HL-60 (cell line): ENCODE results near the gene FREM2.

Source experiments
- DNase-seq, 2 experiments: peaks; one replicate each; pipeline ENCODE4 v3.0.0-alpha.2; 2010 to 2020; ENCODE audit warnings: low read depth in 1 of 2, low spot score in 1 of 2
- H3K27ac ChIP-seq: fragments of 250-450 bp; sonication (Bioruptor Pico); replicated peaks from 2 replicates; pipeline ENCODE4 v1.5.1; 2020; ENCODE audit warnings: mild to moderate bottlenecking, moderate library complexity
- H3K27me3 ChIP-seq: fragments of 250-450 bp; sonication (Bioruptor Pico); 2 replicates; pipeline ENCODE4 v1.5.1; 2021; ENCODE audit warnings: mild to moderate bottlenecking, moderate library complexity; ENCODE audit not compliant: insufficient read depth, poor library complexity, severe bottlenecking
- H3K4me3 ChIP-seq: replicated peaks from 2 replicates; pipeline ENCODE4 v1.5.1; 2011; ENCODE audit warnings: mild to moderate bottlenecking, control low read depth, low read length; ENCODE audit not compliant: insufficient read depth
- GABPA ChIP-seq: IDR thresholded peaks from 2 replicates; pipeline ENCODE4 v1.6.1; 2012; ENCODE audit warnings: low read depth
- POLR2AphosphoS5 ChIP-seq: IDR thresholded peaks from 2 replicates; pipeline ENCODE4 v1.6.1; 2012; ENCODE audit warnings: low read depth
- SPI1 ChIP-seq: IDR thresholded peaks from 2 replicates; pipeline ENCODE4 v1.6.1; 2012; ENCODE audit warnings: low read depth, mild to moderate bottlenecking, borderline replicate concordance
- TF ChIP-seq, protein P1 (sequence below): IDR thresholded peaks from 2 replicates; pipeline ENCODE4 v1.6.1; 2012; ENCODE audit warnings: low read depth; ENCODE audit not compliant: insufficient replicate concordance
- TF ChIP-seq, protein P2 (sequence below): IDR thresholded peaks from one replicate; pipeline ENCODE4 v1.5.1; 2011; ENCODE audit warnings: low read length, control low read depth, inconsistent platforms; ENCODE audit not compliant: insufficient read depth

Gene FREM2

DNA sequence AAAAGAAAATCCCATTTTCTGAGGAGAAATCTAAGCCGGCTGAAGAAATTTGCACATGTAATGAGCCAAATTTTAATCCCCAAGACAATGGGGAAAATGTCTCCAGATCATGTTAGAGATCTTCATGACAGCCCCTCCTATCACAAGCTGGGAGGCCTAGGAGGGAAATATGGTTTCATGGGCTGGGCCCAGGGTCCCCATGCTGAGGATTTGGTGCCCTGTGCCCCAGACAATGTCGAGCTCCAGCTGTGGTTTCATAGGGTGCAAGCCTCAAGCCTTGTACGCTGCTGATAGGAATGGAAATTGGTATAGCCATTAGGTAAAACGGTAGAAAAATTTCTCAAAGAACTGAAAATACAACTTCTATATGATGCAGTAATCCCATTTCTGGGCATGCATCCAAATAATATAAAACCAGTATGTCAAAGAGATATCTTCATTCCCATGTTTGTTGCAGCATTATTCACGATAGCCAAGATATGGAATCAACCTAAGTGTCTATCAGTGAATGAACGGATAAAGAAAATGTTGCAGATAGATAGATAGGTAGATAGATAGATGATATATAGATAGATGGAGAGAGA is 19.3 kb upstream of the FREM2 start:
- H3K27ac ChIP-seq, result no peak overlapping the region
- no peaks in the 10 kb centered on the region for H3K27me3 ChIP-seq
- no peak for DNase-seq
- TF ChIP-seq, protein P1, sequence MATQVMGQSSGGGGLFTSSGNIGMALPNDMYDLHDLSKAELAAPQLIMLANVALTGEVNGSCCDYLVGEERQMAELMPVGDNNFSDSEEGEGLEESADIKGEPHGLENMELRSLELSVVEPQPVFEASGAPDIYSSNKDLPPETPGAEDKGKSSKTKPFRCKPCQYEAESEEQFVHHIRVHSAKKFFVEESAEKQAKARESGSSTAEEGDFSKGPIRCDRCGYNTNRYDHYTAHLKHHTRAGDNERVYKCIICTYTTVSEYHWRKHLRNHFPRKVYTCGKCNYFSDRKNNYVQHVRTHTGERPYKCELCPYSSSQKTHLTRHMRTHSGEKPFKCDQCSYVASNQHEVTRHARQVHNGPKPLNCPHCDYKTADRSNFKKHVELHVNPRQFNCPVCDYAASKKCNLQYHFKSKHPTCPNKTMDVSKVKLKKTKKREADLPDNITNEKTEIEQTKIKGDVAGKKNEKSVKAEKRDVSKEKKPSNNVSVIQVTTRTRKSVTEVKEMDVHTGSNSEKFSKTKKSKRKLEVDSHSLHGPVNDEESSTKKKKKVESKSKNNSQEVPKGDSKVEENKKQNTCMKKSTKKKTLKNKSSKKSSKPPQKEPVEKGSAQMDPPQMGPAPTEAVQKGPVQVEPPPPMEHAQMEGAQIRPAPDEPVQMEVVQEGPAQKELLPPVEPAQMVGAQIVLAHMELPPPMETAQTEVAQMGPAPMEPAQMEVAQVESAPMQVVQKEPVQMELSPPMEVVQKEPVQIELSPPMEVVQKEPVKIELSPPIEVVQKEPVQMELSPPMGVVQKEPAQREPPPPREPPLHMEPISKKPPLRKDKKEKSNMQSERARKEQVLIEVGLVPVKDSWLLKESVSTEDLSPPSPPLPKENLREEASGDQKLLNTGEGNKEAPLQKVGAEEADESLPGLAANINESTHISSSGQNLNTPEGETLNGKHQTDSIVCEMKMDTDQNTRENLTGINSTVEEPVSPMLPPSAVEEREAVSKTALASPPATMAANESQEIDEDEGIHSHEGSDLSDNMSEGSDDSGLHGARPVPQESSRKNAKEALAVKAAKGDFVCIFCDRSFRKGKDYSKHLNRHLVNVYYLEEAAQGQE, result no peak
- TF ChIP-seq, protein P2, sequence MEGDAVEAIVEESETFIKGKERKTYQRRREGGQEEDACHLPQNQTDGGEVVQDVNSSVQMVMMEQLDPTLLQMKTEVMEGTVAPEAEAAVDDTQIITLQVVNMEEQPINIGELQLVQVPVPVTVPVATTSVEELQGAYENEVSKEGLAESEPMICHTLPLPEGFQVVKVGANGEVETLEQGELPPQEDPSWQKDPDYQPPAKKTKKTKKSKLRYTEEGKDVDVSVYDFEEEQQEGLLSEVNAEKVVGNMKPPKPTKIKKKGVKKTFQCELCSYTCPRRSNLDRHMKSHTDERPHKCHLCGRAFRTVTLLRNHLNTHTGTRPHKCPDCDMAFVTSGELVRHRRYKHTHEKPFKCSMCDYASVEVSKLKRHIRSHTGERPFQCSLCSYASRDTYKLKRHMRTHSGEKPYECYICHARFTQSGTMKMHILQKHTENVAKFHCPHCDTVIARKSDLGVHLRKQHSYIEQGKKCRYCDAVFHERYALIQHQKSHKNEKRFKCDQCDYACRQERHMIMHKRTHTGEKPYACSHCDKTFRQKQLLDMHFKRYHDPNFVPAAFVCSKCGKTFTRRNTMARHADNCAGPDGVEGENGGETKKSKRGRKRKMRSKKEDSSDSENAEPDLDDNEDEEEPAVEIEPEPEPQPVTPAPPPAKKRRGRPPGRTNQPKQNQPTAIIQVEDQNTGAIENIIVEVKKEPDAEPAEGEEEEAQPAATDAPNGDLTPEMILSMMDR, result no peak
- TF ChIP-seq POLR2AphosphoS5 (no peak), GABPA (no peak), SPI1 (no peak)
- H3K4me3 ChIP-seq, result no peak overlapping the region

DNA sequence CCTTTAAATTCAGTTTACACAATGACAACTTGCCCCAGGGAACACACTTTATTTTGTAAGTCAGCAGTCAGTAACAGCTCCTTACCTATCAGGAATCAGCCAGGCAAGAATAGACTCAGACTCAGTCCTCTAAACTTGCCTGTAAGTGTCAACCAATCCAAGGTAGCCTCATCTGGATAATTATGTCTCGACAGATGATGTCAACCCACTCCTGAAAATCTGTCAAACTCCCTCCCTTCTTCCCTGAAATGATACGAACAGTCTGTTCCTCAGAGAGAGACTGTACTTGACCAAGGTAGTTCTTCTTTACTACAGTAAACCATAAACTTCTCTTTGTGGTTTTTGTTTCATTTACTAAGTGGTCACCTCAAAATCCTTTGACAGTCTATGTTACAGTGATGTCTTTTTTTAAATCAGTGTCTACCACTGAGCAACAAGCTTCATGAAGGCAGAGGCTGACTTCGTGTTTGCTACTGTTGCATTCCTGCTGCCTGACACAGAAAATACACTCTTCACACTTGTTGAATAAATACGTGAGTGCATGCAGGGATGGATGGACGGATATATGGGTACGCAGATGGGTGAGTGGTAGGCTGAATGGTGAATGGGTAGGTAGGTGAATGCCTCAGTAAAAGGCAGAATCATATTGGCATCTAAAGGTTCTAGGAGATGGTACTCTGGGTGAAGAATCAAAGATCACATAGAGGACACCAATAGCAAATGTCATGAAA is 17.5 kb upstream of the FREM2 start:
- H3K27ac ChIP-seq, result no peak overlapping the region
- no peak for DNase-seq
- H3K27me3 ChIP-seq, result no peaks in the 10 kb centered on the region
- TF ChIP-seq, protein P2, result no peak
- no peak for TF ChIP-seq GABPA
- no peak for TF ChIP-seq POLR2AphosphoS5
- TF ChIP-seq, protein P1, result no peak
- TF ChIP-seq SPI1, result no peak
- no peak overlapping the region for H3K4me3 ChIP-seq

DNA sequence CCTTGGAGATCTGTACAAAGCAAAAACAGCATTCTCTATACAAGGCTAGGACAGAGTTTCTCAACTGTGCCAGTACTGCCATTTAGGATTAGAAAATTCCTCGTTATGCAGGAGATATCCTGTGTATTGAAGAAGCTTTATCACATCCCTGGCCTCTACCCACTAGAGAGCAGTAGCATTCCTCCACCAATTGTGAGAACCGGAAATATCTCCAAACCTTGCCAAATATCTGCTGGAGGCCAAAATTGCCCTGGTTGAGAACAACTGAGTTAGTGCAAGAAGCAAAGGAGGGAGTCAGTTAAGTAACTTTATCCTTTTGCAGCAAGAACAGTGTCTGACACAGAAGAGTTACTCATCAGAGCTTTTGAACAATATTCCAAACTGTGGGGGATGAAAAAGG is 16.2 kb upstream of the FREM2 start:
- Histone ChIP-seq H3K4me3 (no peak overlapping the region), H3K27ac (no peak overlapping the region), H3K27me3 (no peaks in the 10 kb centered on the region)
- TF ChIP-seq POLR2AphosphoS5 (no peak), SPI1 (no peak), GABPA (no peak)
- TF ChIP-seq, protein P2, result no peak
- TF ChIP-seq, protein P1, result no peak
- DNase-seq, result no peak
